Activated T-cell treated with anti-CD3 and anti-CD28 coated beads for 48 hours (primary cell): ENCODE measurements around the gene PKM.
A peak's percentile ranks its signal among the peaks of the same experiment; 100 is the strongest.

ENCODE experiments used
- DNase-seq: peaks from one replicate; pipeline ENCODE4 v3.0.0-alpha.2; 2020; ENCODE audit warnings: low read depth

PKM gene

GRCh38 chr15:72200395-72201237, 30.4 kb downstream of the PKM start:
- DNase-seq: no peak

- DNase-seq: peak; percentile 55
These were observed 31.2 kb downstream of the PKM start for GRCh38 chr15:72199721-72200212.

- DNase-seq: no peak
These were observed 31.8 kb downstream of the PKM start for GRCh38 chr15:72199205-72199515.

DNA sequence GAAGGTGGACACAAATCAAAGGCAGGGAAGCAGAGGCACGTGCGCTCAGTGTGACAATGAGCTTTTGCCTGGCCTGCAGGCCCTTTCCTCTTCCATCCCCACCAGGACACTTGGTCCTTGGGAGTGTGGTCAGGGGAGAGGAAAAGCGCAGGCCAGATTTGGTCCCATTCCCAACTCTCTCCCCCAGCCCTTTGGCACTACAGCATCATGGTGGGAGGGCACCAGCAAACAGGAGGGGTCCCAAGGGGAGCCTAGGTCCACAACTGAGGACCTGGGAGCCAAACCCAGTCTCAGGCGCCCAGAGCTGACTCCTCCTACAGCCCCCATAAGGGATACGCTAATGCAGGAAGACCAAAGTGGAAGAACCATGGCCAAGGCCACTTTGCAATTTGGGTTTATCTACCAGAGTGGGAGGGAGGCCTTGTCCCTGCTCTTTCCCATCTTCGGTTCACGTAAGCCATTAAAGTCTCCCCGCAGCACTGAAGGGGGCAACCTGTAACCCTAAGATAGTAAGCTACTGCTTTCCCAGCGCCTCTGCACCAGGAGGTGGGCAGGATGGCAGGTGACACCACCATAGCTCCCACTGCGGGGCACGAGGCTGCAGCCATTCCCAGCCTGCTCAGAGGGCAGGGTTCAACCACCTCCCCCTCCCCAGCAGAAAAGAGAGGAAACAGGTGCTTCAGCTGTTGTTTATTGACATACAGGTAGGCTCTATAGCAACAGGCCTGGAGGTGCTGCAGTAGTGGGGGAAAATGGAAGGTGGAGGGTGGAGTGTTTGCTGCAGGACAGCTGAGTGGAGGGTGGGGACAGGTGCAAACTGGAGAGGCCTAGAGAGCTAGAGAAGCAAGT, 32.4 kb downstream of the PKM start:
- no peak for DNase-seq

- peak; percentile 40 for DNase-seq
These were observed 33.3 kb downstream of the PKM start, which contains the start of gene GRAMD2A for GRCh38 chr15:72197460-72198355. Gene GRAMD2A (minus strand): TSS chr15:72197787.

DNA sequence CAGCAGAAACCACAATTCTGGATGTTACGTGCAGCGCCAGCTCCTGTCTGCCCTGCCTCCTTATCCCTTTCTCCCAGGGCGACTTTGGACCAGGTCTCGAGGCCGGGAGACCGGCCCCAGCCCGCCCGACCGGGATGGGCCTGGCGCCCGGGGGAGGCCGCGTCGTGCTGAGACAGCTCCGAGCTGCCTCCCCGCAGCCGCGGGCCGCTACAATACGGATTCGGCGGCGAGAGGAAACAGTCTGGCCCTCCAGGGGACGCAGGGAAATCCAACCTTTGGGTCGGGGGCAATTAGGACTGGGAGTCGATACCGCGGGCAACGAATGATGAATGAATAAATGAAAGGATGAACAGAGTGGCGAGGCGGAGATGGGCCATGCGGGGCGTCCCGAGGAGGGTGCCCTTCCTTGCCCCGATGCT, 33.9 kb downstream of the PKM start:
- no peak for DNase-seq

- DNase-seq: no peak
These were observed 34.5 kb downstream of the PKM start for GRCh38 chr15:72196409-72197040.

- DNase-seq: no peak
These were observed 35.9 kb downstream of the PKM start for GRCh38 chr15:72195101-72195511.

DNA sequence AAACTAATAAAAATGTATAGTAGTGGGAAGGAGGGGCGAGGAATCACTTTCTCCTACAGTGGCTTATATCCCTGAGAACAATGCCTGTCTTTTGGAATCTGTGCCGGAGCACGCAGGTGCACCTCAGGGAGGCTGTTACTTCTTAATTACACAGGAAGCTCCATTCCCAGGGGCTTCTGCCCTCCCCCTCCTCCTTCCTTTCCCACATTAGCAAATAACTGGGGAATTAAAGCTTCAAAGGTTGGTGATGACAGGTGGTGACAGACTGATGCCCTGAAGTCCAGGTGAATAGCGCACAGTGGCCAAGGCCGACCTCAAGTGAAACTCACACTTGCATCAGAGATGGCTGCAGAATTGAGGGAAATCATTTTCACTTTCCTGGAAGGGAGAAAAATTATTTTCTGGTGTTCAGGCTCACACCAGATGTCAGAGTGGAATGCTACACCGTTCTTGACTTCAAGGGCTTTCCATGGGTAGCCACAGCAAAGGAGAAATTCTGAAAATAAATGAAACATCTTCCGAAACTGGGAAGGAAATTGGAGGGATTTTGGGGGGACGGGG, 37.1 kb downstream of the PKM start:
- no peak for DNase-seq

DNA sequence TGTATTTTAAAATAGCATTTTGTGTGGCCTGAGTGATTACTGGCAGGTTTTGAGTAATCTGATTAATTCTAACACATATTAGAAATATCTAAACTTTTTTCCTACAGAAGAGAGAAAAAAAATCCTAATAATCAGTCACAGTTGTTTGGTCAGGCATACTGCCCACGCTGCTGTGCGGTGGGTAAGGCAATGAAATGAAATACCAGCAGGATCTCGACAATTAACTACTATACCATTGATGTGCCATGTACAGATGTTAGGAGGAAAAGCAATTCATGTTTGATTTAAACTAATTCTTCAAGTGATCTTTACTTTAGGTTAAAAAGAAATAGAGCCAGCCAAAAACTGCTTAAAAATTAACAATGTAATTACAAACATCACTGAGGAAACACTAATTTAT, 38.6 kb downstream of the PKM start:
- DNase-seq: no peak

DNA sequence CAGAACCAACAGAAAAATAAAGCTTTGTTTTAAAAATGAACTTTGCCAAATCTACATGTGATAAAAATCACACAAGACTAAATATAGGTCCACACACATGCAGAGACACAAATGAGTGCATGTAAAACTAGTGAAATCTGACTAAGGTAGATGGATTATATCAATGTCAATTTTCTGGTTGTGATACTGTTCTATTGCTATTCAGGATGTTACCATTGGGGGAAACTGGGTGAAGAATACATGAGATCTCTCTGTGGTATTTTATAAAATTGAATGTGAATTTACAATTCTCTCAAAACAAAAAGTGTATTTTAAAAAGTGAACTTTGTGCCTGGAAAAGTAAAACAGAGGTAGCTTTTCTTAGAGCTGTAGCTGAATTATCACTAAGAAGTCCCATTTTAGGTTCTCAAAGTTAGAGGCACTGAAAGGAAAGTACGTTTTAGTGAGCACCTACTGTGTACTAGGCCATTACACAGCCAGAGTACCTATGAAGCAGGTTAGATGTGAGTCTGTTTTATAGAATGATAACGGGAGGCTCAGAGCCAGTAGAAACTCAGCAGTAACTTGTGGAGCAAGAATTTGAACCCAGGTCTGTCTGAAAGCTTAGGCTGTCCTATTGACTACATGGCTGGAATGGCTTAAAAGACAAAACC, 41.6 kb downstream of the PKM start:
- DNase-seq: no peak

- no peak for DNase-seq
These were observed 46.7 kb downstream of the PKM start for GRCh38 chr15:72184165-72184811.

GRCh38 chr15:72183781-72184164, 47.2 kb downstream of the PKM start:
- no peak for DNase-seq

DNA sequence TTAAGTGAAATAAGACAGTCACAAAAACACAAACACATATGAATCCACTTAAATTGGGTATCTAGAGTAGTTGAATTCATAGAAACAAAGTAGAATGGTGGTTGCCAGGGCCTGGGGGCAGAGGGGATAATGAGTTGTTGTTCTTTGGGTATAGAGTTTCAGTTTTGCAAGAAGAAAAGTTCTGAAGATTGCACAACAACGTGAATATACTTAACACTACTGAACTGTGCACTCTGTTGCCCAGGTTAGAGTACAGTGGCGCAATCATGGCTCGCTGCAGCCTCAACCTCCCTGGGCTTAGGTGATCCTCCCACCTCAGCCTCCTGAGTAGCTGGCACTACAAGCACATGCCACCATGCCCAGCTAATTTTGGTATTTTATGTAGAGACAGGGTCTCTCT, 48.3 kb downstream of the PKM start:
- DNase-seq: no peak

- no peak for DNase-seq
These were observed 48.7 kb downstream of the PKM start for GRCh38 chr15:72182244-72182643.

GRCh38 chr15:72180761-72181324, 50.1 kb downstream of the PKM start:
- DNase-seq: no peak

DNA sequence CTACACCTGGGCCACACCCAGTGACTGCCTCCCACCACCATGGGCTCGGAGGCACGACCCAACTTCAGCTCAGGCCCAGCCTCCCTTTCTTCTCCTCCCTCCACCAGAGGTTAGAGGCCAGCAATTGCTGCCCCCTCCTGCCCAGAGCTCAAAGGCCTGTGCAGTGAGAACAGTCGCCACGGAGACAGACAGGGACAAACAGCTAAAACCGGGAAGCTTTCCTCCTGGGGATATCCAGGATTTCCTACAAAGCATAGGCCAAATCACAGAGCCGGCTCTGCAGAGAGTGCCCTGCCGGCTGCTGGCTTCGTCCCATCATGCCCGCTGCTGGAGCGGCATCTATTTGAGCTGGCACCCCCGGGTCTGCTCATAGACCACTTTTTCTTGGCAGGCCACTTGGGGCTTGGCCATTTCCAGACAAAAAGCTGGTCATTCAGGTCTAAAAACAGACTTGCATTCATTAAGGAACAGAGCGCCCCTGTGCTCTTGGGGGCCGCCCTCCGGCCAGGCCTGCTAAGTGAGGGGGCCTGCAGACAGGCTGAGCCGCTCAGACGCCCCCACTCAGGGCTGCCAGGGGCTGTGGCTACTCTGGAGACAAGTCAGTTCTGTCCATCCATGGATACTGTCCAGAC, 50.9 kb downstream of the PKM start:
- no peak for DNase-seq

DNA sequence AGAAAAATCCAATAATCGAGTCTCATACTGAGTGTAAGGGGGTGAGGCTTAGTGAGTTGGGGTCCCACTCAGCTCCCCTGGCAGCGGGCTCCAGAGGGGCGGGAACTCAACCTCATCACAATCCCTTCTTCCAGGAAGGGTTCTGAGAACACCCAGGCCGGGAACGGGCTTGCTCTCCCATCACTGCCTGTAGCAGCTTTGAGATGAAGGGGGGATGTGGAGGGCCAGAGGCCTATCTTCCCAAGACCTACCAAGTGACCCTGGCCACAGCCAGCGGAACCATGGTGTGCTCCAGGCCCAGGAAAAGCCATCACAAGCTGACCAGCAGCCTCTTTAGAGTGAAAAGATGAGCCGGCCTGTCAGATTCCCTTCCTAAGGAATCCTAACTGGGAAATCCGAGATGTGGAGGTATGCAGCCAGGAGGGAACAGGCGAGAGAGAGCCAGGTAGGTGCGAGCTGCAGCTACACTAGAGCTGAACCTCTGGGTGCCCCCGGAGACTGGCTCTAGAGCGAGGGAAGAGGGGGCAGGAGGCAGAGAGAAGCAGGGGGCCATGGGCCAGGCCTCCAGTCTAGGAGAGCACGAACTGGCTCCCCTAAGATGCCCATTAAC, 51.9 kb downstream of the PKM start:
- DNase-seq: no peak

- no peak for DNase-seq
These were observed 54.2 kb downstream of the PKM start for GRCh38 chr15:72176743-72177142.
